A673 (cell line): Measurements from ENCODE around the gene SPATS2L. TPM values are rescaled to one million over a fixed set of nuclear protein-coding genes. Genes with fewer than 3 reads are reported as not detected.
A peak's percentile ranks its signal among the peaks of the same experiment; 100 is the strongest.

Source experiments
- BruUV-seq: library from RNA; stranded (reverse); fragments of 400-500 nt; replicated peaks from 2 replicates; lab custom pipeline; 2021; lab: Mats Ljungman, UMichigan
- CTCF ChIA-PET: fragments of 300-600 bp; sonication (Branson Sonifier 250); formaldehyde crosslinking; loops from one replicate; lab custom pipeline; 2022; ENCODE audit warnings: antibody characterized with exemption; lab: Charles Lee
- POLR2A ChIA-PET: fragments of 300-600 bp; sonication (Branson Sonifier 250); formaldehyde crosslinking; loops from one replicate; lab custom pipeline; 2022; ENCODE audit warnings: antibody characterized with exemption; ENCODE audit not compliant: low non-redundant PET; lab: Charles Lee
- DNase-seq: peaks from one replicate; pipeline ENCODE4 v3.0.0-alpha.2; 2015; ENCODE audit warnings: low spot score
- H3K27ac ChIP-seq: fragments of 200-600 bp; sonication (generic); 2 replicates; pipeline ENCODE4 v1.5.1; 2016; ENCODE audit warnings: mixed run types, low read depth, mild to moderate bottlenecking, mixed read lengths, antibody characterized with exemption, low read length; ENCODE audit not compliant: poor library complexity, severe bottlenecking
- H3K27me3 ChIP-seq: fragments of 200-600 bp; sonication (generic); replicated peaks from 2 replicates; pipeline ENCODE4 v1.6.1; 2017; ENCODE audit warnings: mixed run types, low read depth, mild to moderate bottlenecking, mixed read lengths, antibody characterized with exemption, low read length; ENCODE audit not compliant: insufficient read depth, poor library complexity
- H3K36me3 ChIP-seq: fragments of 200-600 bp; sonication (generic); 2 replicates; pipeline ENCODE4 v1.6.1; 2016; ENCODE audit warnings: mixed run types, mild to moderate bottlenecking, mixed read lengths, antibody characterized with exemption, low read length; ENCODE audit not compliant: insufficient read depth, poor library complexity, severe bottlenecking
- H3K4me1 ChIP-seq: fragments of 200-600 bp; sonication (generic); 2 replicates; pipeline ENCODE4 v1.6.1; 2017; ENCODE audit warnings: mixed run types, mild to moderate bottlenecking, mixed read lengths, antibody characterized with exemption, low read length; ENCODE audit not compliant: insufficient read depth, poor library complexity, severe bottlenecking
- H3K4me3 ChIP-seq: fragments of 200-600 bp; sonication (generic); 2 replicates; pipeline ENCODE4 v1.5.1; 2016; ENCODE audit warnings: low read depth, mixed run types, mild to moderate bottlenecking, mixed read lengths, low read length; ENCODE audit not compliant: poor library complexity, severe bottlenecking
- H3K9me3 ChIP-seq: fragments of 200-600 bp; sonication (generic); 2 replicates; pipeline ENCODE4 v1.6.1; 2016; ENCODE audit warnings: mixed run types, low read depth, mild to moderate bottlenecking, mixed read lengths, antibody characterized with exemption, low read length; ENCODE audit not compliant: poor library complexity, severe bottlenecking
- EZH2 ChIP-seq: fragments of 200-600 bp; sonication (generic); IDR thresholded peaks from 2 replicates; pipeline ENCODE4 v1.6.1; 2017; ENCODE audit warnings: borderline replicate concordance, low read depth, mild to moderate bottlenecking, mixed read lengths, antibody characterized with exemption, low read length; ENCODE audit not compliant: poor library complexity, severe bottlenecking
- intact Hi-C: fragments of 100-400 bp; cut with micrococcal nuclease; formaldehyde crosslinking; loops from one replicate; pipeline ENCODE4 v1.10.0; 2022; ENCODE audit not compliant: unreplicated experiment
- total RNA-seq: library from RNA; stranded (reverse); gene quantifications from 2 replicates; pipeline ENCODE4 v1.2.3, GENCODE V29; 2021
- TF ChIP-seq, protein P1 (sequence below): fragments of 300-800, 200-600 bp; sonication (generic); conservative IDR thresholded peaks from 2 replicates; pipeline ENCODE4 v1.5.1; 2017; ENCODE audit warnings: low read depth, mild to moderate bottlenecking, antibody characterized with exemption, low read length, moderate library complexity, mixed read lengths

The SPATS2L gene
- total RNA-seq, 1 experiment from 2014 or later, result 10.0 TPM

DNA sequence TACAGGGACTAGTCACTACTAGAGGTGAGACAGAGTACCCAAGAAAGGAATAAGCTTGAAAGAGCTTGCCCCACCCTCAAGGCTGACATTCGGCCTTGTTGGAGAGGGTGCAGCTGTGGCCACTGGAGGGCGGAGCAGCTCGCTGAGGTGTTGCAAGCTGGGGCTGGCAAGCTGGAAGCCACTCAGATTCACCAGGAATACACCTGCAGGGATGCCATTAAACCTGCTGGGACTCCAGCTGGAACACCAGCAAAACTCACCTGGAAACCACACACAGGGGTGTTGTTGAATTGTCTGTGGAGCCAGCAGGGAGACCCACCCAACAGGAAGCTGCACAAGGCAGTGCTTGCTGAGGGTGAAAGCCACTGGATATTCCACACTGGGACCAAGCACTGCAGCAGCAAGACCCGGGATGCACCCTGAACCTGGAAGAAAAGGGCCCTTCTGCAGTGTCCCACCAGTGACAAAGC, 177.3 kb downstream of the SPATS2L start:
- intact Hi-C loops, result loop anchor here (5.0 kb wide), 1 partner anchor 176 kb away; the partner anchor contains the start of gene SPATS2L
- BruUV-seq, result no TSS peak
- no peaks in the 10 kb centered on the region for H3K36me3 ChIP-seq
- POLR2A ChIA-PET, result no interaction called here
- CTCF ChIA-PET, result interaction anchor here (1.1 to 1.3 kb wide), 3 partner anchors 220 to 499 kb away, joined by 3 to 10 read pairs (median 4); no protein-coding TSS in a partner anchor
- H3K4me1 ChIP-seq, result no peaks in the 10 kb centered on the region
- no peaks in the 10 kb centered on the region for H3K9me3 ChIP-seq
- DNase-seq, result peak; percentile 40
- H3K27me3 ChIP-seq, result no peaks in the 10 kb centered on the region
- TF ChIP-seq, protein P1, sequence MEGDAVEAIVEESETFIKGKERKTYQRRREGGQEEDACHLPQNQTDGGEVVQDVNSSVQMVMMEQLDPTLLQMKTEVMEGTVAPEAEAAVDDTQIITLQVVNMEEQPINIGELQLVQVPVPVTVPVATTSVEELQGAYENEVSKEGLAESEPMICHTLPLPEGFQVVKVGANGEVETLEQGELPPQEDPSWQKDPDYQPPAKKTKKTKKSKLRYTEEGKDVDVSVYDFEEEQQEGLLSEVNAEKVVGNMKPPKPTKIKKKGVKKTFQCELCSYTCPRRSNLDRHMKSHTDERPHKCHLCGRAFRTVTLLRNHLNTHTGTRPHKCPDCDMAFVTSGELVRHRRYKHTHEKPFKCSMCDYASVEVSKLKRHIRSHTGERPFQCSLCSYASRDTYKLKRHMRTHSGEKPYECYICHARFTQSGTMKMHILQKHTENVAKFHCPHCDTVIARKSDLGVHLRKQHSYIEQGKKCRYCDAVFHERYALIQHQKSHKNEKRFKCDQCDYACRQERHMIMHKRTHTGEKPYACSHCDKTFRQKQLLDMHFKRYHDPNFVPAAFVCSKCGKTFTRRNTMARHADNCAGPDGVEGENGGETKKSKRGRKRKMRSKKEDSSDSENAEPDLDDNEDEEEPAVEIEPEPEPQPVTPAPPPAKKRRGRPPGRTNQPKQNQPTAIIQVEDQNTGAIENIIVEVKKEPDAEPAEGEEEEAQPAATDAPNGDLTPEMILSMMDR, result peak; percentile 59
- no peak for TF ChIP-seq EZH2
- H3K27ac ChIP-seq, result no peak overlapping the region
- no peak overlapping the region for H3K4me3 ChIP-seq

DNA sequence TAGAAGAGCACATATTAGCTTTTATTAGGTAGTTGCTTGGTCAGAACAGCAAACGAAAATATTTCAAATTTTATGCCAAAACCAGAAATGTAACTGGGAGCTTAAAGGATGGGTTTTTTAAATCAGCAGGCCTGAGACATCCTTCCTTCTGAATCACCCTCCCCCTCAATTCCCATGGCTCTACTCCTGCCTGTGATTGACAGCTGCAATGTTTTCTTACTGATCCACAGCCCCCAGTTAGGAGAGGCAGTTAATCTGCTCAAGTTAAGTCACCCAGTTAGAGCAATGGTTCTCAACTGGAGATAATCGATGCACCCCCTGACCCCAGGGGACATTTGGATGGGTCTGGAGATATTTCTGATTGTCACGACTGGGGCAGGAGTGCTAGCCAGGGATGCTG, 178.4 kb downstream of the SPATS2L start:
- TF ChIP-seq EZH2, result no peak
- TF ChIP-seq, protein P1, result no peak
- no peak overlapping the region for H3K4me3 ChIP-seq
- ChIA-PET POLR2A (no interaction called here), CTCF (no interaction called here)
- H3K9me3 ChIP-seq, result no peaks in the 10 kb centered on the region
- no peaks in the 10 kb centered on the region for H3K36me3 ChIP-seq
- H3K4me1 ChIP-seq, result no peaks in the 10 kb centered on the region
- H3K27me3 ChIP-seq, result no peaks in the 10 kb centered on the region
- intact Hi-C loops, result loop anchor here (5.0 kb wide), 1 partner anchor 178 kb away; the partner anchor contains the start of gene SPATS2L
- H3K27ac ChIP-seq, result no peak overlapping the region
- no peak for DNase-seq
- BruUV-seq, result no TSS peak

DNA sequence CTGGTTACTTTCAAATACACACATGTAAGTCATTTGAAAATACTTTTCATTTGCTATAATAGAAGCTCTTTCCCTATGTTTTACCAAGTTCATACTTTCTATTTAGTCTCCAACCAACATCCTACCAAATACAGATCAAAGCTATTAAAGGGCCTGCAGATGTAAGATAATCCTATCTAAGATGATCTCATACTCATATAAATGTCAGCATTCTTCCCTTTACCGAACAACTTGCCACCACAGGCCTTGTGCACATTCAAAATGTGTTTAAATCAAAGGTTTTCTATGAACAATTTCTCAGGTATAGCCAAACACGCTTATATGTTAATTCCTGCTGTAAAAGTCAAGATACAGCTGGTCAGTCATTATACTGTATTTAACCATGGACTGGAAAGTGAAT, 180.0 kb downstream of the SPATS2L start:
- Histone ChIP-seq H3K4me3 (no peak overlapping the region), H3K4me1 (no peaks in the 10 kb centered on the region), H3K36me3 (no peaks in the 10 kb centered on the region), H3K9me3 (no peaks in the 10 kb centered on the region), H3K27ac (no peak overlapping the region), H3K27me3 (no peaks in the 10 kb centered on the region)
- DNase-seq, result no peak
- ChIA-PET POLR2A (no interaction called here), CTCF (interaction anchor here (0.8 kb wide), 1 partner anchor 583 kb away, joined by 4 read pairs; no protein-coding TSS in a partner anchor)
- intact Hi-C loops, result no loop called here
- TF ChIP-seq EZH2, result no peak
- TF ChIP-seq, protein P1, result no peak
- BruUV-seq, result no TSS peak
